Transverse colon (tissue), 4 donors: ENCODE data around the gene LAMC1. TPM values are rescaled to one million over a fixed set of nuclear protein-coding genes. Genes with fewer than 3 reads are reported as not detected.

ENCODE experiments used
- DNase-seq: peaks from one replicate; pipeline ENCODE4 v3.0.0-alpha.2; 2019
- H3K27ac ChIP-seq, 4 donors: fragments of 200-600 bp; sonication (generic); 2 replicates each; pipeline ENCODE4 v1.5.1; 2016 to 2018; ENCODE audit warnings: inconsistent platforms in 4 of 4
- H3K27me3 ChIP-seq: fragments of 200-600 bp; sonication (generic); 2 replicates; pipeline ENCODE4 v1.5.1; 2017; ENCODE audit warnings: inconsistent platforms
- H3K36me3 ChIP-seq, 4 donors: fragments of 200-600 bp; sonication (generic); 2 replicates each; pipeline ENCODE4 v1.5.1; 2017 to 2019; ENCODE audit warnings: inconsistent platforms in 4 of 4
- H3K4me1 ChIP-seq, 4 donors: fragments of 200-600 bp; sonication (generic); 2 replicates each; pipeline ENCODE4 v1.5.1; 2017 to 2020; ENCODE audit warnings: inconsistent platforms in 4 of 4
- H3K4me3 ChIP-seq, 4 donors: fragments of 200-600 bp; sonication (generic); 1 replicate in 1 of 4; 2 replicates in 3 of 4; pipeline versions ENCODE4 v1.5.1 to v1.6.1; 2017 to 2019; ENCODE audit warnings: inconsistent platforms in 4 of 4
- H3K9me3 ChIP-seq, 2 donors: fragments of 200-600 bp; sonication (generic); 2 replicates each; pipeline ENCODE4 v1.5.1; 2017 to 2019; ENCODE audit warnings: inconsistent platforms in 2 of 2
- CTCF ChIP-seq, 5 experiments: fragments of 200-600 bp in 3 of 5; fragments of 450-650 bp in 2 of 5; sonication (generic) in 3 of 5; IDR thresholded peaks; 1 replicate in 2 of 5; 2 replicates in 3 of 5; pipeline ENCODE4 v1.5.1; 2016 to 2017; ENCODE audit warnings: antibody characterized with exemption in 5 of 5, inconsistent platforms in 3 of 5, mild to moderate bottlenecking in 2 of 5, moderate library complexity in 1 of 5
- EP300 ChIP-seq: sonication (generic); formaldehyde crosslinking; IDR thresholded peaks from one replicate; pipeline ENCODE4 v1.6.1; 2017; ENCODE audit warnings: antibody characterized with exemption, low read depth
- POLR2A ChIP-seq: fragments of 450-650 bp; IDR thresholded peaks from one replicate; pipeline ENCODE4 v1.6.1; 2016; ENCODE audit warnings: antibody characterized with exemption, mild to moderate bottlenecking, moderate library complexity
- POLR2AphosphoS5 ChIP-seq, 3 donors: sonication (generic); formaldehyde crosslinking; IDR thresholded peaks; one replicate each; pipeline ENCODE4 v1.6.1; 2016; ENCODE audit warnings: antibody characterized with exemption in 3 of 3
- WGBS, 2 donors: methylation state at CpG; one replicate each; pipeline ENCODE4 v1.1.5; 2018; ENCODE audit warnings: low coverage in 1 of 2; 5-methylcytosine and 5-hydroxymethylcytosine counted together
- in situ Hi-C, 4 donors: fragments of 200-750 bp; cut with MboI; loops; one replicate each; pipeline versions ENCODE4 v1.15.0 to v1.15.1; 2017; ENCODE audit warnings: low sequenced_read_pairs in 3 of 4, low pct_ligation_motif_present in 1 of 4, low pct_unique_long_range_greater_than_20kb in 1 of 4
- intact Hi-C: fragments of 100-400 bp; cut with DNase I; formaldehyde crosslinking; loops from one replicate; pipeline ENCODE4 v1.15.1; 2023; ENCODE audit warnings: low total_unique reads
- total RNA-seq, 4 donors: library from RNA; depleted of rRNA; stranded (reverse); fragments of >200 nt; gene quantifications; one replicate each; pipeline ENCODE4 v1.1.0, GENCODE V29; 2016

The LAMC1 gene
- total RNA-seq, 4 donors from 2014 or later = 77.7 to 633 (median 138) TPM

GRCh38 chr1:183137782-183138181 is 114.6 kb downstream of the LAMC1 start:
- no peak for DNase-seq
- intact Hi-C loops = loop anchor here (10.0 kb wide), 1 partner anchor 173 kb away; no protein-coding TSS in a partner anchor
- Histone ChIP-seq H3K27me3 (no peaks in the 10 kb centered on the region), H3K9me3 (no peaks in the 10 kb centered on the region), H3K4me3 (no peak overlapping the region), H3K4me1 (peaks cover 6 to 34% (median 15%) of the 10 kb centered on the region in 4 donors), H3K27ac (peak overlapping the region; percentile 66 to 80 (median 74)), H3K36me3 (peaks cover 0 to 27% (median 6%) of the 10 kb centered on the region in 4 donors)
- in situ Hi-C loops = no loop called here
- 31 to 68% methylated on average over 3 of the region's 3 CpGs for WGBS, 2 donors
- no peak for TF ChIP-seq POLR2A
- peak; percentile 29 for TF ChIP-seq EP300
- TF ChIP-seq POLR2AphosphoS5 (IDR thresholded peaks at IDR 0.05) = peak; percentile 42 to 82 (median 77)

DNA sequence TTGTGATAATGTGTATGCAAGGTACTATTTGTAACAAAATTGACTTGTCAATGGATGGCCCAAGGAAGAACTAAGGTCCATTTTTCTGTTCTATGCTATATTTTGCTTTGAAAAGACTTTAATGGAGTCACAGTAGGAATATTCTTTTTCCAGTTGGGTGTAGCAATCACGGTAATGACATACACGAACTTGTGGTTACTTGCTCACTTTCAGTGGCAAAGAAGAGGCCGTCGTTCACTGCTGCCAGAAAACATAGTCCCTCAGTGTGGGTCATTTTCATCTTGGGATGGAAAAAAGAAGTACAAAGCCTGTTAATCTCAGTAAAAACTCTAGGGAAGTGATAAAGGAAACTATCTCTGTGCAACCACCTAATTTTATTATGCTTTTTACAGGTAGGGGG is 115.1 kb downstream of the LAMC1 start:
- Histone ChIP-seq H3K9me3 (no peaks in the 10 kb centered on the region), H3K4me3 (no peak overlapping the region), H3K36me3 (peaks cover 0 to 26% (median 3%) of the 10 kb centered on the region in 4 donors), H3K27ac (peak overlapping the region; percentile 66 to 80 (median 74)), H3K27me3 (no peaks in the 10 kb centered on the region), H3K4me1 (peaks cover 6 to 34% (median 15%) of the 10 kb centered on the region in 4 donors)
- DNase-seq = no peak
- in situ Hi-C loops (no loop called here), intact Hi-C loops (loop anchor here (10.0 kb wide), 1 partner anchor 174 kb away; no protein-coding TSS in a partner anchor)
- no peak for TF ChIP-seq CTCF (IDR thresholded peaks at IDR 0.05)
- no peak for TF ChIP-seq POLR2A
- no peak for TF ChIP-seq POLR2AphosphoS5 (IDR thresholded peaks at IDR 0.05)
- TF ChIP-seq EP300 = no peak
- 66 to 70% methylated on average over 4 of the region's 4 CpGs for WGBS, 2 donors

GRCh38 chr1:183139281-183139942 is 116.2 kb downstream of the LAMC1 start:
- 44 to 61% methylated on average over 4 of the region's 4 CpGs for WGBS, 2 donors
- Histone ChIP-seq H3K36me3 (peaks cover 0 to 15% (median 0%) of the 10 kb centered on the region in 4 donors), H3K27ac (peak overlapping the region; percentile 66 to 80 (median 74)), H3K27me3 (no peaks in the 10 kb centered on the region), H3K9me3 (no peaks in the 10 kb centered on the region), H3K4me1 (peaks cover 6 to 34% (median 15%) of the 10 kb centered on the region in 4 donors), H3K4me3 (no peak overlapping the region)
- no peak for DNase-seq
- intact Hi-C loops (loop anchor here (10.0 kb wide), 1 partner anchor 175 kb away; no protein-coding TSS in a partner anchor), in situ Hi-C loops (no loop called here)
- TF ChIP-seq POLR2AphosphoS5 (IDR thresholded peaks at IDR 0.05) (peak in 1 of 3 donors; percentile 49), CTCF (IDR thresholded peaks at IDR 0.05) (no peak)

DNA sequence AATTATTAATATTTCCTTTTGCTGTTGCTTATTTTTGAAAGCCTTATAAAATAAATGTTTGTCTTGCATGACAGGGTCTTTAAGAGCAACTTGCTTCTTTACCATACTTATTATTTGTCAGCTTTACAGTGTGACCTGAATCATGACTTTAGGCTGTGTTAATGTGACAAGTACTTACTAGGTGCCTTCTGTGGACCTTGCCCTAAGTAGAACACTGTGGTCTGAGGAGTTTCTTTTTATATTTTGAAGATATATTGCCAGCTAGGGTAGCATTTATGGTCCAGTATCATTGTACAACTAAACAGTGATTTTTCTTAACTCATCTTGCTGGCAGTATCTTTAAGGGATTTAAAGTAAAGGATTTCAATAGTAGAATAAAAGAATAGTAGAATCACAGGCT is 117.4 kb downstream of the LAMC1 start:
- Histone ChIP-seq H3K9me3 (no peaks in the 10 kb centered on the region), H3K4me3 (no peak overlapping the region), H3K27ac (peak overlapping the region; percentile 66 to 80 (median 74)), H3K36me3 (peaks cover 0 to 6% (median 0%) of the 10 kb centered on the region in 4 donors), H3K27me3 (no peaks in the 10 kb centered on the region), H3K4me1 (peaks cover 6 to 34% (median 15%) of the 10 kb centered on the region in 4 donors)
- in situ Hi-C loops = no loop called here
- TF ChIP-seq EP300 (no peak), POLR2AphosphoS5 (IDR thresholded peaks at IDR 0.05) (no peak), CTCF (IDR thresholded peaks at IDR 0.05) (no peak), POLR2A (no peak)
- no peak for DNase-seq
- intact Hi-C loops = no loop called here
